GM12891 (cell line): Measurements from ENCODE around the gene DUSP10.

ENCODE experiments used
- POLR2A ChIP-seq: IDR thresholded peaks from 2 replicates; pipeline ENCODE4 v1.6.1; 2011; ENCODE audit warnings: low read depth, low read length, control low read depth
- POLR2AphosphoS5 ChIP-seq: IDR thresholded peaks from 2 replicates; pipeline ENCODE4 v1.6.1; 2011; ENCODE audit warnings: low read depth, low read length, control low read depth
- POU2F2 ChIP-seq: IDR thresholded peaks from 2 replicates; pipeline ENCODE4 v1.6.1; 2011; ENCODE audit warnings: low read depth, mild to moderate bottlenecking, control low read depth, low read length, moderate library complexity
- SPI1 ChIP-seq: IDR thresholded peaks from 2 replicates; pipeline ENCODE4 v1.6.1; 2011; ENCODE audit warnings: low read depth, low read length, control low read depth
- TAF1 ChIP-seq: IDR thresholded peaks from 2 replicates; pipeline ENCODE4 v1.6.1; 2011; ENCODE audit warnings: low read depth, low read length, control low read depth

- TF ChIP-seq POLR2AphosphoS5, result no peak
- no peak for TF ChIP-seq TAF1
- no peak for TF ChIP-seq POU2F2
- TF ChIP-seq POLR2A, result no peak
- TF ChIP-seq SPI1, result no peak
Measured at GRCh38 chr1:221782477-221782876, 40.6 kb upstream of the DUSP10 start.
